ENCODE data around the gene SLC26A11. TPM values are rescaled to one million over a fixed set of nuclear protein-coding genes. Genes with fewer than 3 reads are reported as not detected.

The SLC26A11 gene
- total RNA-seq, 1 experiment from 2014 or later: 17.7 TPM

- Histone ChIP-seq H4K20me1 (ENCODE audit: insufficient read depth) (no peaks in the 10 kb centered on the region), H3K36me3 (ENCODE audit: control insufficient read depth in 1 of 2, insufficient read depth in 2 of 2, low read length in 2 of 2) (no peaks in the 10 kb centered on the region), H3K9me2 (ENCODE audit: insufficient read depth) (no peaks in the 10 kb centered on the region), H3K4me2 (ENCODE audit: low read length) (no peak overlapping the region), H3K4me3 (replicated peaks in 1 of 2; ENCODE audit: low read depth in 1 of 2, low read length in 2 of 2) (no peak overlapping the region), H3K27ac (ENCODE audit: low read depth, low read length) (no peak overlapping the region), H3K9me3 (ENCODE audit: control insufficient read depth in 1 of 2, insufficient read depth in 1 of 2, low read depth in 1 of 2, low read length in 2 of 2) (no peaks in the 10 kb centered on the region), H3K9ac (ENCODE audit: low read length) (no peak overlapping the region), H3K4me1 (ENCODE audit: control insufficient read depth in 1 of 2, insufficient read depth in 2 of 2, low read length in 2 of 2) (peaks cover 0 to 2% of the 10 kb centered on the region in 2 experiments; a peak in 1 of 4 replicates), H3K79me2 (ENCODE audit: insufficient read depth, low read length) (no peaks in the 10 kb centered on the region), H2AFZ (ENCODE audit: low read depth, low read length, poor library complexity, severe bottlenecking) (no peak overlapping the region), H3K27me3 (ENCODE audit: insufficient read depth, low read length) (no peaks in the 10 kb centered on the region)
- ChIA-PET RAD21 (ENCODE audit: low non-redundant PET in 1 of 2, low total read pairs in 2 of 2, uncharacterized antibody in 2 of 2, unreplicated experiment in 2 of 2) (no interaction called here), CTCF (no interaction called here), POLR2A (no interaction called here)
- intact Hi-C loops (cut with micrococcal nuclease): no loop called here
- DNase-seq (ENCODE audit: low read depth, low spot score) (no peak), ATAC-seq (no peak)
- TF ChIP-seq ATF3 (IDR thresholded peaks at IDR 0.05) (no peak), ZNF274 (IDR thresholded peaks at IDR 0.05; ENCODE audit: low read depth, low read length) (no peak), SRF (IDR thresholded peaks at IDR 0.05; ENCODE audit: low read depth) (no peak), EZH2phosphoT487 (IDR thresholded peaks at IDR 0.05; ENCODE audit: borderline replicate concordance) (no peak), EGR1 (IDR thresholded peaks at IDR 0.05; ENCODE audit: low read depth) (no peak), SIN3A (IDR thresholded peaks at IDR 0.05; ENCODE audit: low read depth) (no peak), CEBPB (IDR thresholded peaks at IDR 0.05; ENCODE audit: low read depth) (no peak), POLR2AphosphoS5 (IDR thresholded peaks at IDR 0.05; ENCODE audit: low read depth, low read length) (no peak), SP1 (IDR thresholded peaks at IDR 0.05; ENCODE audit: low read depth) (no peak), ELF1 (IDR thresholded peaks at IDR 0.05; ENCODE audit: borderline replicate concordance, low read depth) (no peak), ZFX (IDR thresholded peaks at IDR 0.05) (no peak), YY1 (IDR thresholded peaks at IDR 0.05; ENCODE audit: extremely low read depth, insufficient replicate concordance, low read depth, low read length) (no peak), RAD21 (IDR thresholded peaks at IDR 0.05; ENCODE audit: low read depth) (no peak), CTCF (IDR thresholded peaks at IDR 0.05 in 2 of 3, conservative IDR thresholded peaks at IDR 0.05 in 1 of 3; ENCODE audit: borderline replicate concordance in 1 of 3, insufficient read depth in 1 of 3, low read depth in 2 of 3, low read length in 2 of 3) (no peak), REST (IDR thresholded peaks at IDR 0.05; ENCODE audit: low read depth) (no peak), EZH2 (IDR thresholded peaks at IDR 0.05) (no peak), POLR2A (IDR thresholded peaks at IDR 0.05; ENCODE audit: borderline replicate concordance, extremely low read depth, insufficient read depth, insufficient read length) (no peak), JUND (IDR thresholded peaks at IDR 0.05) (no peak)
- no TSS peak for BruUV-seq (replicated peaks)
Measured at GRCh38 chr17:80272366-80272765, 52.1 kb downstream of the SLC26A11 start.

Data from HCT116 (cell line).